Neural cell (in vitro differentiated cells): Measurements from ENCODE around the gene HSD3B7. TPM values are rescaled to one million over a fixed set of nuclear protein-coding genes. Genes with fewer than 3 reads are reported as not detected.

Source experiments
- H2AFZ ChIP-seq: fragments of 200-600, 300-800 bp; sonication (generic), shearing (Covaris generic); 2 replicates; pipeline ENCODE4 v1.6.0; 2014; ENCODE audit warnings: low read depth, mild to moderate bottlenecking, antibody characterized with exemption, low read length, moderate library complexity
- H3F3A ChIP-seq: fragments of 200-600 bp; shearing (Covaris generic); 2 replicates; pipeline ENCODE4 v1.6.1; 2016; ENCODE audit warnings: mild to moderate bottlenecking, moderate library complexity, mixed read lengths, antibody characterized with exemption, low read length; ENCODE audit not compliant: insufficient read depth, poor library complexity, severe bottlenecking
- H3K27ac ChIP-seq: fragments of 200-600, 300-800 bp; sonication (generic), shearing (Covaris generic); 2 replicates; pipeline ENCODE4 v1.5.1; 2014; ENCODE audit warnings: mild to moderate bottlenecking, low read length, moderate library complexity
- H3K27me3 ChIP-seq: fragments of 300-800, 200-600 bp; sonication (generic), shearing (Covaris generic); 2 replicates; pipeline ENCODE4 v1.6.0; 2014; ENCODE audit warnings: mild to moderate bottlenecking, low read depth, low read length, moderate library complexity; ENCODE audit not compliant: insufficient read depth
- H3K36me3 ChIP-seq: fragments of 300-800, 200-600 bp; sonication (generic), shearing (Covaris generic); 2 replicates; pipeline ENCODE4 v1.5.1; 2014; ENCODE audit warnings: mild to moderate bottlenecking, antibody characterized with exemption, low read length, moderate library complexity; ENCODE audit not compliant: insufficient read depth
- H3K4me2 ChIP-seq: fragments of 300-800, 200-600 bp; sonication (generic), shearing (Covaris generic); 2 replicates; pipeline ENCODE4 v1.6.0; 2014; ENCODE audit warnings: mild to moderate bottlenecking, low read length
- H3K4me3 ChIP-seq: fragments of 300-800, 200-600 bp; sonication (generic), shearing (Covaris generic); 2 replicates; pipeline ENCODE4 v1.5.1; 2014; ENCODE audit warnings: mild to moderate bottlenecking, low read length, moderate library complexity
- H3K79me2 ChIP-seq: fragments of 200-600 bp; shearing (Covaris generic); replicated peaks from 2 replicates; pipeline ENCODE4 v1.6.0; 2014; ENCODE audit warnings: mild to moderate bottlenecking, low read length, moderate library complexity; ENCODE audit not compliant: insufficient read depth
- H3K9ac ChIP-seq: fragments of 300-800, 200-600 bp; sonication (generic), shearing (Covaris generic); 2 replicates; pipeline ENCODE4 v1.6.1; 2016; ENCODE audit warnings: mild to moderate bottlenecking, low read length, mixed read lengths
- H3K9me2 ChIP-seq: fragments of 200-600 bp; shearing (Covaris generic); 2 replicates; pipeline ENCODE4 v1.6.1; 2016; ENCODE audit warnings: mild to moderate bottlenecking, low read length, mixed read lengths; ENCODE audit not compliant: insufficient read depth
- H3K9me3 ChIP-seq: fragments of 200-600, 300-800 bp; sonication (generic), shearing (Covaris generic); 2 replicates; pipeline ENCODE4 v1.6.1; 2016; ENCODE audit warnings: mild to moderate bottlenecking, mixed run types, low read length, moderate library complexity, mixed read lengths
- H4K20me1 ChIP-seq: fragments of 200-600 bp; shearing (Covaris generic); 2 replicates; pipeline ENCODE4 v1.6.1; 2016; ENCODE audit warnings: mild to moderate bottlenecking, mixed run types; ENCODE audit not compliant: insufficient read depth
- CTCF ChIP-seq: fragments of 450-650 bp; IDR thresholded peaks from 2 replicates; pipeline ENCODE4 v1.5.1; 2014; ENCODE audit warnings: antibody characterized with exemption, mild to moderate bottlenecking, moderate library complexity; ENCODE audit not compliant: poor library complexity, severe bottlenecking
- EP300 ChIP-seq: fragments of 450-650 bp; conservative IDR thresholded peaks from 2 replicates; pipeline ENCODE4 v1.6.1; 2014; ENCODE audit warnings: antibody characterized with exemption, mild to moderate bottlenecking, moderate library complexity; ENCODE audit not compliant: poor library complexity, severe bottlenecking
- EZH2 ChIP-seq: fragments of 200-600, 300-800 bp; shearing (Covaris generic), sonication (generic); IDR thresholded peaks from 2 replicates; pipeline ENCODE4 v1.6.1; 2014; ENCODE audit warnings: antibody characterized with exemption, low read length, borderline replicate concordance, mild to moderate bottlenecking; ENCODE audit not compliant: insufficient read depth, poor library complexity, severe bottlenecking
- MXI1 ChIP-seq: fragments of 450-650 bp; conservative IDR thresholded peaks from 2 replicates; pipeline ENCODE4 v1.6.1; 2014; ENCODE audit warnings: antibody characterized with exemption, mild to moderate bottlenecking; ENCODE audit not compliant: poor library complexity, severe bottlenecking
- POLR2AphosphoS5 ChIP-seq: IDR thresholded peaks from 2 replicates; pipeline ENCODE4 v1.6.1; 2012
- RAD21 ChIP-seq: fragments of 450-650 bp; conservative IDR thresholded peaks from 2 replicates; pipeline ENCODE4 v1.6.1; 2014; ENCODE audit warnings: antibody characterized with exemption, mild to moderate bottlenecking, moderate library complexity
- SMC3 ChIP-seq: fragments of 450-650 bp; conservative IDR thresholded peaks from 2 replicates; pipeline ENCODE4 v1.6.1; 2014; ENCODE audit warnings: antibody characterized with exemption, mild to moderate bottlenecking, moderate library complexity; ENCODE audit not compliant: poor library complexity
- TAF1 ChIP-seq: IDR thresholded peaks from 2 replicates; pipeline ENCODE4 v1.6.1; 2012; ENCODE audit warnings: low read depth
- polyA plus RNA-seq: library from polyadenylated mRNA; depleted of rRNA; stranded (reverse); fragments of >200 nt; gene quantifications from 2 replicates; pipeline ENCODE4 v1.2.3, GENCODE V29; 2014
- TF ChIP-seq, protein P1 (sequence below): IDR thresholded peaks from 2 replicates; pipeline ENCODE4 v1.6.1; 2012; ENCODE audit warnings: borderline replicate concordance

HSD3B7 gene
- polyA plus RNA-seq, 1 donor from 2014 or later, result 3.4 TPM

DNA sequence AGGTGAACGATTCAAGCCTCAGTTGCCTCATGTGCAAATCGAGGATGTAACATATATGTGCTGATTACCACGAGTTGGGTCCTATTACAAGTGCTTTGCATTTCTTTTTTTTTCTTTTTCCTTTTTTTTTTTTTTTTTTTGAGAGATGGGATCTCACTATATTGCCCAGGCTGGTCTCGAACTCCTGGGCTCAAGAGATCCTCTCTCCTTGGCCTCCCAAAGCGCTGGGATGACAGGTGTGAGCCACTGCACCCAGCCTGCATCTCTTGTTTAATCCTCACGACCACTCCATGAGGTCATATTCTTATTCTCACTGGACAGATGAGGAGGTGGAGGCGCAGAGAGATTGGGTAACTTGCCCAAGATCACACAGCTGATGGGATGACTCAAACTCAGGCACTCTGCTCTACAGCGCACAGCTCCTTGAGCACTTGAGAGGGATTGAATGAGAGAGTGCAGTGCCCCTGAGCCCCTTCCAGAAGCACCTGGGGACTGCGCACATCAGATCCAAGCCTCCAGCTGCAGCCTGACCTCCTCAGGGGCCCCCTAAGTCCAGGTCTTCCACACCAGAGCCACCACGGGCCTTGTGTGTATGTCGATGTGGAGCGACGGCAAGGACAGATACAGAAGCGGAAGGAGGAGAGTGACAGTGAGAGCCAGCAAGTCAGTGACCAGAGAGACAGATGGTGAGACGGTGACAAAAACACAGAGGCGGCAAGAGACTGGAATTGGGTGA lies 20.5 kb downstream of the HSD3B7 start:
- Histone ChIP-seq H3K4me2 (no peak overlapping the region), H3K4me3 (no peak overlapping the region), H3K36me3 (no peaks in the 10 kb centered on the region), H2AFZ (no peak overlapping the region), H3F3A (no peaks in the 10 kb centered on the region), H4K20me1 (no peaks in the 10 kb centered on the region), H3K9me3 (no peaks in the 10 kb centered on the region), H3K27ac (no peak overlapping the region), H3K9me2 (no peaks in the 10 kb centered on the region), H3K27me3 (no peaks in the 10 kb centered on the region), H3K79me2 (peaks cover 14% of the 10 kb centered on the region), H3K9ac (no peak overlapping the region)
- no peak for TF ChIP-seq POLR2AphosphoS5
- no peak for TF ChIP-seq EP300
- TF ChIP-seq SMC3, result no peak
- no peak for TF ChIP-seq CTCF
- no peak for TF ChIP-seq MXI1
- no peak for TF ChIP-seq EZH2
- TF ChIP-seq, protein P1, sequence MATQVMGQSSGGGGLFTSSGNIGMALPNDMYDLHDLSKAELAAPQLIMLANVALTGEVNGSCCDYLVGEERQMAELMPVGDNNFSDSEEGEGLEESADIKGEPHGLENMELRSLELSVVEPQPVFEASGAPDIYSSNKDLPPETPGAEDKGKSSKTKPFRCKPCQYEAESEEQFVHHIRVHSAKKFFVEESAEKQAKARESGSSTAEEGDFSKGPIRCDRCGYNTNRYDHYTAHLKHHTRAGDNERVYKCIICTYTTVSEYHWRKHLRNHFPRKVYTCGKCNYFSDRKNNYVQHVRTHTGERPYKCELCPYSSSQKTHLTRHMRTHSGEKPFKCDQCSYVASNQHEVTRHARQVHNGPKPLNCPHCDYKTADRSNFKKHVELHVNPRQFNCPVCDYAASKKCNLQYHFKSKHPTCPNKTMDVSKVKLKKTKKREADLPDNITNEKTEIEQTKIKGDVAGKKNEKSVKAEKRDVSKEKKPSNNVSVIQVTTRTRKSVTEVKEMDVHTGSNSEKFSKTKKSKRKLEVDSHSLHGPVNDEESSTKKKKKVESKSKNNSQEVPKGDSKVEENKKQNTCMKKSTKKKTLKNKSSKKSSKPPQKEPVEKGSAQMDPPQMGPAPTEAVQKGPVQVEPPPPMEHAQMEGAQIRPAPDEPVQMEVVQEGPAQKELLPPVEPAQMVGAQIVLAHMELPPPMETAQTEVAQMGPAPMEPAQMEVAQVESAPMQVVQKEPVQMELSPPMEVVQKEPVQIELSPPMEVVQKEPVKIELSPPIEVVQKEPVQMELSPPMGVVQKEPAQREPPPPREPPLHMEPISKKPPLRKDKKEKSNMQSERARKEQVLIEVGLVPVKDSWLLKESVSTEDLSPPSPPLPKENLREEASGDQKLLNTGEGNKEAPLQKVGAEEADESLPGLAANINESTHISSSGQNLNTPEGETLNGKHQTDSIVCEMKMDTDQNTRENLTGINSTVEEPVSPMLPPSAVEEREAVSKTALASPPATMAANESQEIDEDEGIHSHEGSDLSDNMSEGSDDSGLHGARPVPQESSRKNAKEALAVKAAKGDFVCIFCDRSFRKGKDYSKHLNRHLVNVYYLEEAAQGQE, result no peak
- no peak for TF ChIP-seq TAF1
- TF ChIP-seq RAD21, result no peak

GRCh38 chr16:31006086-31006385 lies 21.0 kb downstream of the HSD3B7 start:
- Histone ChIP-seq H3K4me3 (no peak overlapping the region), H3K9me2 (no peaks in the 10 kb centered on the region), H3K9me3 (no peaks in the 10 kb centered on the region), H3K9ac (no peak overlapping the region), H3K79me2 (peaks cover 14% of the 10 kb centered on the region), H4K20me1 (no peaks in the 10 kb centered on the region), H3F3A (no peaks in the 10 kb centered on the region), H3K27ac (no peak overlapping the region), H2AFZ (no peak overlapping the region), H3K36me3 (no peaks in the 10 kb centered on the region), H3K4me2 (no peak overlapping the region), H3K27me3 (no peaks in the 10 kb centered on the region)
- TF ChIP-seq, protein P1, result no peak
- TF ChIP-seq POLR2AphosphoS5, result no peak
- TF ChIP-seq RAD21, result no peak
- TF ChIP-seq EZH2, result no peak
